ENCODE results near the gene SRL.

- TF ChIP-seq POLR2AphosphoS5 (IDR thresholded peaks at IDR 0.05), result no peak
- TF ChIP-seq CTCF (IDR thresholded peaks at IDR 0.05), result no peak
- TF ChIP-seq EP300 (IDR thresholded peaks at IDR 0.05), result no peak
- TF ChIP-seq POLR2A (IDR thresholded peaks at IDR 0.05), result no peak
Observed at GRCh38 chr16:4159726-4160125, 82.2 kb downstream of the SRL start.
